ENCODE data around the gene CCDC92B. TPM values are rescaled to one million over a fixed set of nuclear protein-coding genes. Genes with fewer than 3 reads are reported as not detected.

CCDC92B gene
- 1.9 and 3.0 TPM in 2 replicates for total RNA-seq (2021)
- percentile 33 among the genes with signal in this experiment for Bru-seq, nascent RNA
- BruChase-seq, experiment 1, labeled RNA remaining after a 2-hour chase, result percentile 39 among the genes with signal in this experiment
- BruChase-seq, experiment 2, labeled RNA remaining after a 6-hour chase, result percentile 38 among the genes with signal in this experiment
- long read RNA-seq, partial matches to known transcripts, result 0 of 1 reads
- long read RNA-seq, other reads (novel, unspliced or antisense), result 0 of 1 reads

GRCh38 chr17:2749058-2749783, at the start of gene CCDC92B:
Gene CCDC92B, minus strand, starts transcription at chr17:2749652. Its CDS starts 14,507 bp downstream, at chr17:2735145.
- Histone ChIP-seq H2AFZ (no peak within 1 kb of the TSS), H3K9me3 (ENCODE audit: insufficient read depth, low read depth) (no peaks in the 10 kb centered on the region), H3F3A (ENCODE audit: insufficient read depth, low read depth) (no peaks in the 10 kb centered on the region), H3K4me1 (replicated peaks; ENCODE audit: insufficient read depth) (no peaks in the 10 kb centered on the region), H3K9me2 (ENCODE audit: insufficient read depth) (no peaks in the 10 kb centered on the region), H3K79me2 (ENCODE audit: low read depth) (no peaks in the 10 kb centered on the region), H3K27me3 (ENCODE audit: insufficient read depth, low read depth) (peaks cover 72% of the 10 kb centered on the region), H4K20me1 (ENCODE audit: insufficient read depth) (peaks cover 11% of the 10 kb centered on the region; the same call in 1 of the 2 replicates), H3K36me3 (ENCODE audit: low read depth) (no peaks in the 10 kb centered on the region), H3K4me2 (peak within 1 kb of the TSS; percentile 50), H3K4me3 (no peak within 1 kb of the TSS), H3K27ac (no peak within 1 kb of the TSS)
- intact Hi-C loops (cut with micrococcal nuclease; ENCODE audit: unreplicated experiment), result no loop called here
- no peak for DNase-seq
- ChIA-PET CTCF (no interaction called here), POLR2A (ENCODE audit: unreplicated experiment) (no interaction called here)
- TF ChIP-seq CTCF (conservative IDR thresholded peaks at IDR 0.05) (no peak), EZH2 (IDR thresholded peaks at IDR 0.05; ENCODE audit: low read depth) (no peak)
- BruUV-seq (replicated peaks), result no TSS peak

- Histone ChIP-seq H3K36me3 (ENCODE audit: low read depth) (no peaks in the 10 kb centered on the region), H3K4me2 (no peak overlapping the region), H3K27ac (no peak overlapping the region), H2AFZ (no peak overlapping the region), H3K79me2 (ENCODE audit: low read depth) (no peaks in the 10 kb centered on the region), H3F3A (ENCODE audit: insufficient read depth, low read depth) (peaks cover 8% of the 10 kb centered on the region; the same call in 1 of the 2 replicates), H3K27me3 (ENCODE audit: insufficient read depth, low read depth) (peaks cover 28% of the 10 kb centered on the region), H3K4me3 (no peak overlapping the region), H3K9me3 (ENCODE audit: insufficient read depth, low read depth) (no peaks in the 10 kb centered on the region), H3K9me2 (ENCODE audit: insufficient read depth) (no peaks in the 10 kb centered on the region), H4K20me1 (ENCODE audit: insufficient read depth) (no peaks in the 10 kb centered on the region), H3K4me1 (replicated peaks; ENCODE audit: insufficient read depth) (peaks cover 4% of the 10 kb centered on the region; the same call in 1 of the 2 replicates)
- no peak for DNase-seq
- intact Hi-C loops (cut with micrococcal nuclease; ENCODE audit: unreplicated experiment), result no loop called here
- TF ChIP-seq EZH2 (IDR thresholded peaks at IDR 0.05; ENCODE audit: low read depth), result no peak
- no peak for TF ChIP-seq CTCF (conservative IDR thresholded peaks at IDR 0.05)
- no TSS peak for BruUV-seq (replicated peaks)
- ChIA-PET CTCF (no interaction called here), POLR2A (ENCODE audit: unreplicated experiment) (no interaction called here)
Observed at GRCh38 chr17:2798678-2799077, 49.2 kb upstream of the CCDC92B start.

GRCh38 chr17:2798188-2798587, 48.7 kb upstream of the CCDC92B start:
- ChIA-PET POLR2A (ENCODE audit: unreplicated experiment) (interaction anchor here (0.6 to 0.7 kb wide), 2 partner anchors 10 to 60 kb away, joined by 5 to 9 read pairs; no protein-coding TSS in a partner anchor), CTCF (no interaction called here)
- no peak overlapping the region for H2AFZ ChIP-seq
- H3K27ac ChIP-seq, result no peak overlapping the region
- intact Hi-C loops (cut with micrococcal nuclease; ENCODE audit: unreplicated experiment), result no loop called here
- no TSS peak for BruUV-seq (replicated peaks)
- H3K9me2 ChIP-seq (ENCODE audit: insufficient read depth), result no peaks in the 10 kb centered on the region
- peaks cover 28% of the 10 kb centered on the region for H3K27me3 ChIP-seq (ENCODE audit: insufficient read depth, low read depth)
- H3K4me1 ChIP-seq (replicated peaks; ENCODE audit: insufficient read depth), result peaks cover 4% of the 10 kb centered on the region; the same call in 1 of the 2 replicates
- H3K9me3 ChIP-seq (ENCODE audit: insufficient read depth, low read depth), result no peaks in the 10 kb centered on the region
- H3K36me3 ChIP-seq (ENCODE audit: low read depth), result no peaks in the 10 kb centered on the region
- no peak overlapping the region for H3K4me2 ChIP-seq
- no peak for DNase-seq
- H4K20me1 ChIP-seq (ENCODE audit: insufficient read depth), result no peaks in the 10 kb centered on the region
- H3K4me3 ChIP-seq, result no peak overlapping the region
- no peaks in the 10 kb centered on the region for H3K79me2 ChIP-seq (ENCODE audit: low read depth)
- peaks cover 8% of the 10 kb centered on the region; the same call in 1 of the 2 replicates for H3F3A ChIP-seq (ENCODE audit: insufficient read depth, low read depth)
- no peak for TF ChIP-seq CTCF (conservative IDR thresholded peaks at IDR 0.05)
- no peak for TF ChIP-seq EZH2 (IDR thresholded peaks at IDR 0.05; ENCODE audit: low read depth)
